ENCODE measurements around the gene VEZF1.

GRCh38 chr17:58005031-58005727 is 17.1 kb upstream of the VEZF1 start:
- TF ChIP-seq, protein P1, sequence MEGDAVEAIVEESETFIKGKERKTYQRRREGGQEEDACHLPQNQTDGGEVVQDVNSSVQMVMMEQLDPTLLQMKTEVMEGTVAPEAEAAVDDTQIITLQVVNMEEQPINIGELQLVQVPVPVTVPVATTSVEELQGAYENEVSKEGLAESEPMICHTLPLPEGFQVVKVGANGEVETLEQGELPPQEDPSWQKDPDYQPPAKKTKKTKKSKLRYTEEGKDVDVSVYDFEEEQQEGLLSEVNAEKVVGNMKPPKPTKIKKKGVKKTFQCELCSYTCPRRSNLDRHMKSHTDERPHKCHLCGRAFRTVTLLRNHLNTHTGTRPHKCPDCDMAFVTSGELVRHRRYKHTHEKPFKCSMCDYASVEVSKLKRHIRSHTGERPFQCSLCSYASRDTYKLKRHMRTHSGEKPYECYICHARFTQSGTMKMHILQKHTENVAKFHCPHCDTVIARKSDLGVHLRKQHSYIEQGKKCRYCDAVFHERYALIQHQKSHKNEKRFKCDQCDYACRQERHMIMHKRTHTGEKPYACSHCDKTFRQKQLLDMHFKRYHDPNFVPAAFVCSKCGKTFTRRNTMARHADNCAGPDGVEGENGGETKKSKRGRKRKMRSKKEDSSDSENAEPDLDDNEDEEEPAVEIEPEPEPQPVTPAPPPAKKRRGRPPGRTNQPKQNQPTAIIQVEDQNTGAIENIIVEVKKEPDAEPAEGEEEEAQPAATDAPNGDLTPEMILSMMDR (IDR thresholded peaks at IDR 0.05; ENCODE audit: insufficient read depth, low read length) = no peak
- no peak for TF ChIP-seq POLR2AphosphoS5 (IDR thresholded peaks at IDR 0.05; ENCODE audit: low read depth)
- TF ChIP-seq GABPA (IDR thresholded peaks at IDR 0.05; ENCODE audit: low read depth) = no peak
- TF ChIP-seq, protein P2, sequence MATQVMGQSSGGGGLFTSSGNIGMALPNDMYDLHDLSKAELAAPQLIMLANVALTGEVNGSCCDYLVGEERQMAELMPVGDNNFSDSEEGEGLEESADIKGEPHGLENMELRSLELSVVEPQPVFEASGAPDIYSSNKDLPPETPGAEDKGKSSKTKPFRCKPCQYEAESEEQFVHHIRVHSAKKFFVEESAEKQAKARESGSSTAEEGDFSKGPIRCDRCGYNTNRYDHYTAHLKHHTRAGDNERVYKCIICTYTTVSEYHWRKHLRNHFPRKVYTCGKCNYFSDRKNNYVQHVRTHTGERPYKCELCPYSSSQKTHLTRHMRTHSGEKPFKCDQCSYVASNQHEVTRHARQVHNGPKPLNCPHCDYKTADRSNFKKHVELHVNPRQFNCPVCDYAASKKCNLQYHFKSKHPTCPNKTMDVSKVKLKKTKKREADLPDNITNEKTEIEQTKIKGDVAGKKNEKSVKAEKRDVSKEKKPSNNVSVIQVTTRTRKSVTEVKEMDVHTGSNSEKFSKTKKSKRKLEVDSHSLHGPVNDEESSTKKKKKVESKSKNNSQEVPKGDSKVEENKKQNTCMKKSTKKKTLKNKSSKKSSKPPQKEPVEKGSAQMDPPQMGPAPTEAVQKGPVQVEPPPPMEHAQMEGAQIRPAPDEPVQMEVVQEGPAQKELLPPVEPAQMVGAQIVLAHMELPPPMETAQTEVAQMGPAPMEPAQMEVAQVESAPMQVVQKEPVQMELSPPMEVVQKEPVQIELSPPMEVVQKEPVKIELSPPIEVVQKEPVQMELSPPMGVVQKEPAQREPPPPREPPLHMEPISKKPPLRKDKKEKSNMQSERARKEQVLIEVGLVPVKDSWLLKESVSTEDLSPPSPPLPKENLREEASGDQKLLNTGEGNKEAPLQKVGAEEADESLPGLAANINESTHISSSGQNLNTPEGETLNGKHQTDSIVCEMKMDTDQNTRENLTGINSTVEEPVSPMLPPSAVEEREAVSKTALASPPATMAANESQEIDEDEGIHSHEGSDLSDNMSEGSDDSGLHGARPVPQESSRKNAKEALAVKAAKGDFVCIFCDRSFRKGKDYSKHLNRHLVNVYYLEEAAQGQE (IDR thresholded peaks at IDR 0.05; ENCODE audit: insufficient replicate concordance, low read depth) = no peak
- TF ChIP-seq SPI1 (IDR thresholded peaks at IDR 0.05; ENCODE audit: borderline replicate concordance, low read depth) = no peak
